RPMI7951 (cell line): ENCODE results near the gene AGPAT2. TPM values are rescaled to one million over a fixed set of nuclear protein-coding genes. Genes with fewer than 3 reads are reported as not detected.

Experiments used
- DNase-seq: peaks from one replicate; pipeline ENCODE4 v3.0.0-alpha.2; 2012; ENCODE audit warnings: low read depth
- total RNA-seq: library from RNA; depleted of rRNA; stranded (reverse); fragments of >200 nt; shearing (Covaris generic); gene quantifications from 2 replicates; pipeline ENCODE4 v1.2.3, GENCODE V29; 2014

The AGPAT2 gene
- total RNA-seq, 1 experiment from 2014 or later: 20.4 TPM

DNA sequence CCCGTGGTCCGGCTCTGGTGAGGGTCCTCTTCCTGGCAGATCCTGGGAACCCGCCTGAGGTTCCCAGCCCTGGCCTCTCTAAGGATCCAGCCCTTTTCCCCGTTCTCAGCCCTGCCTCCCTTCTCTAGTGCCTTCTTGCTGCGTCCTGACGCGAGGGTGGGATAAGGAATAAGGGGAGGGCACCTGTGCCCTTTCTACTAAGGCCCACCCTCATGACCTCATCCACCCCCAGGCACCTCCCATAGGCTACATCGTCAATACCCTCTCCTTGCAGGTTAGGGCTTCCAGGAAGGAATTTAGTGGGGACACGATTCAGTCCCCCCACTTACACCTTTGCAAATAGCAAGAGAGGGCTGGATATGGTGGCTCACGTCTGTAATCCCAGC, 14.4 kb upstream of the AGPAT2 start:
- no peak for DNase-seq

DNA sequence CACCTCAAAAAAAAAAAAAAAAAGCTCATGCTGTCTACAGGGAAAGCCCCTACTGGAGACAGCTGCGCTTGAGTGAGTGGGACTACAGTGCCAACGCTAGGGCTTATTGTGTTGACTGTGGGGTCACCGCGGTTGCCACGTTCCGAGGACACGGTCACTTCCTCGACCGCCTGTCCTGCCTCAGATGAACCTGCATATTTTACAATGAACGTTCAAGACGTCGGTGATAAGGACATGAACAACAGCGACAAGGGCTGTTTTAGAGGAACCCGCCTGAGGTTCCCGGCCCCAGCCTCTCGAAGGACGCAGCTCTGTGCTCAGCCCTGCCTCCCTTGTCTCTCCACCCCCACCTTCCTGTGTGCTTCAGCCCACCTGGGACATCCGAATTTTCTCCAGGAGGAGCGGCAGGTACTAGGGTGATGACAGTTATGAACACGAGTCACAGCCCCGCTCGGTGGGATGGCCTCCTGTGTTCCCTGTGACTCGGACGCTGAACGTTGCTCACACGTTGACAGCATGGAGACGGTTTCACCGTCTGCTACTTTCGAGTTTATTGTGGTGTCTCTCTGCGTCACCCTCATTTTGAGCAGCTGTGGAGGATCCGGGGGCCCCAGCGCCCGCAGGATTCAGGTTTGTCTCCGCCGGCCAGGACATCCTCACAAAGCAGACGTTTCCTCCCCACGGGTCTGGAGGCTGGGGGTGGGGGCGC, 13.9 kb upstream of the AGPAT2 start:
- DNase-seq: no peak

DNA sequence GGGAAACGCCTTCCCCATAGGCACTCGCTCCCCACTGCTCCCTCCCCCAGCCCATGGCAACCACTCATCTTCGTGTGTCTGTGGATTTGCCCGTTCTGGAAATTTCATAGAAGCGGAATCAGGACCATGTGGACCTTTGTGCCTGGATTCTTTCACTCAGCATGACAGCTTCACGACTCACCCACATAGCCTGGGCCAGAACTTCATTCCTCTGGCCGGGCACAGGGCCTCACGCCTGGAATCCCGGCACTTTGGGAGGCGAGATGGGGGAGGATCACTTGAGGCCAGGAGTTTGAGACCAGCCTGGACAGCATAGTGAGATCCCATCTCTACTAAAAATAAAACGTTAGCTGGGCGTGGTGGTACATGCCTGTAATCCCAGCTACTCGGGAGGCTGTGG, 13.0 kb upstream of the AGPAT2 start:
- DNase-seq: peak; percentile 32

DNA sequence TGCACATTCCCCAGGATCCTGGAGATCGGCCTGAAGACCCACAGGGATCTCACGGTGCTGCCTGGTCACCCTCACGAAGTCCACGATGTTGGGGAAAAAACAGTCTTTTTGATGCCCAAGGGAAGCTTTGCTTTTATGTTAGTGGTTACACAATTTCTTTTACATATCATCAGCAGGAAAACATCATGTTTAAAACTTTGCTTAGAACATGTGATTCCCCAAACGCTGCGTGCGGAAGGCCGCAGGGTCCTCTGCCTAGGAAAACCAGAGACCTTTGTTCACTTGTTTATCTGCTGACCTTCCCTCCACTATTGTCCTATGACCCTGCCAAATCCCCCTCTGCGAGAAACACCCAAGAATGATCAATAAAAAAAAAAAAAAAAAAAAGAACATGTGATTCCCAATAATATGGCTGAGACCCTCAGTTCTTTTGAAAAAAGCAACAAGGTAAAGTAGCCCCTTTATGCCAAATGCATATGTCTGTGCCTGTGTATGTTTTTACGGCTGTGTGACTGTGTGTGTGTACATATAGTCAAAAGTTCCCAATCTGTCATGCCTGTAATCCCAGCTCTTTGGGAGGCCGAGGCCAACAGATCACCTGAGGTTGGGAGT, 11.5 kb upstream of the AGPAT2 start:
- no peak for DNase-seq

DNA sequence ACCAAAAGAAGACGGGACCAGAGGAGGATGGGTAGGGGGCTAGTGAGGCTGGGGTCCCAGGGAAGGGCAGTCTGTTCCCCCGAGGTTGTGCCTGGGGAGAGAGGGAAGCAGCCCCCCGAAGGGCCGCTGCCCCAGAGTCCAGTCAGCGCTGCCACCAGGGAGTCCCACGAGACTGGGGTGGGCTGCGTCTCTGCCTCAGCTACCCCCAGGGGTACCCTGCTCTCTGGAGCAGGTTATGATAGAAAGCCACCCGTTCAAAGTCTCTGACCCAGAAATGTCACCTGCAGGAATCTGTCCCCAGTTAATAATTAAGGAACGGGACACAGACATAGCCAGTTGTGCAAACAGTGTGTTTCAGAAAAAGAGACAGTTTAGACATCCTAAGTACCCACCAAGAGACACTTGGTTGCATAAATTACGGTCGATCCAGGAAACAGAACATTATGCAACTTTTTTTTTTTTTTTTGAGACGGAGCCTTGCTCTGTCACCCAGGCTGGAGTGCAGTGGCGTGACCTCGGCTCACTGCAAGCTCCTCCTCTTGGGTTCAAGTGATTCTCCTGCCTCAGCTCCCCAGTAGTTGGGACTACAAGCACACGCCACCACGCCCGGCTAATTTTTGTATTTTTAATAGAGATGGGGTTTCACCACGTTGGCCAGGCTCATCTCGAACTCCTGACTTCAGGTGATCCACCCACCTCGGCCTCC, 10.7 kb upstream of the AGPAT2 start:
- DNase-seq: no peak

DNA sequence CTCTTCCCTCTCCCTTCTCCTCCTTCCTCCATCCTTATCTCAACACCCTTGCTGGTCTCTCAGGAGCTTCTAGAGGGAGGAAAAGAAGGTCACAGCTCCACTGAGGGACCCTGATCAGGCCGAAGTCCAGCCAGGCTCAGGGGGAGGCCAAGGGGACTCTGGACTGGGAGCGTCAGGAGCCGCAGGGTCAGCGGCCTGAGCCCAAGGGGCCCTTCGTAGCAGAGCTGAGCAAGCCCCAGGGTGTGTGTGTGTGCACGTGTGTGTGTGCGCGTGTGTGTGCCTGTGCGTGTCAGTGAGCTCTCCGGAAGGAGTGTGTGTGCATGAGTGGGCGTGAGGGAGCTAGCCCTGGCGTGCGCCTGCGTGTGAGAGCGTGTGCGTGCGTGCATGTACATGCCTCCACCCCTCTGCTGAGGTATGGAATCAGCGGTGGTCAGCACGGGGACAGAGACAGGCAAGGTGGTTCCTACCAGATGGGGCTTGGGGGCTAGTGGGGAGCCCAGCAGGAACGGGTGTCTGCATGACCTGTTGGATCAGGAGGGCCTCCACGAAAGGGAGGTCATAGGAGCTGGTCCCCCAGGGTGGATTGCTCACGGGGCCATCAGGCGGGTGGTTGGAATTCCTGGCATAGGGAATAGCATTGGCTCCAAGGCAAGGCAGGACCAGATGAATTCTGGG, 10.0 kb upstream of the AGPAT2 start:
- DNase-seq: peak; percentile 43

DNA sequence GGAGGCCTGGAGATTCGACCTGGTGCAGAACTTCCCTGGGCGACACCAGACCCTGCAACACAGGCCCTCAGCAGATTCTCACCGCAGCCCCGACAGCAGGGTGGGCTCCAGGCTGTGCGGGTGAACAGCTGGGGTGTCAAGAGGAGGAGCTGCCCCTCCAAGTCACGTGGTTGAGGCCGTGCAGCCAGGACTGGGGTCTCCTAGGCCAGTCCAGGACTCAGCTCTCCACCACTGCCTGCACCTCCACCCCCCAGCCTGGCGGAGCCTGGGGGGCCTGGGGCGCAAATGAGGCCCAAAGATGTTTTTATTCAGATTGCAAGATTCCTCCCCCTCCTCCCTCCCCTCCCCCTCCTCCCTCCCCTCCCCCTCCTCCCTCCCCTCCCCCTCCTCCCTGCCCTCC, 9.2 kb upstream of the AGPAT2 start:
- no peak for DNase-seq

DNA sequence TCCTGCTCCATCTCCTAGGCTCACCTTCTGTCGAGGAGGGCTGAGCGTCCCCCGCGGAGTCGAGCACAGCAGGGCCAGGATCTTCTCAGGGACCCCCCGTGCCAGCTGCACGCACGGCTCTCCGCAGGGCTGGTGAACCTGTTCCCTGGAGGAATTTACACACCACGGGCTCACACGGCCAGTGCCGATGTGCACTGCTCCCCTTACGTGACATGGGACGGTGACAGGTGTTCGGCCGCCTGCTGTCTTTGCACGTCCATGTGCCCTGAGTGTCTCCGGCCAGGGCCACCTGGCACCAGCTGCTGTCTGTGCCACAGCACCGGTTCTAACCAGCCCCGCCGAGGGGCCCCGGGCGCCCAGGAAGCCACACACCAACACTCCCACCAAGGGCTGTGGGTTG, 8.7 kb upstream of the AGPAT2 start:
- no peak for DNase-seq

DNA sequence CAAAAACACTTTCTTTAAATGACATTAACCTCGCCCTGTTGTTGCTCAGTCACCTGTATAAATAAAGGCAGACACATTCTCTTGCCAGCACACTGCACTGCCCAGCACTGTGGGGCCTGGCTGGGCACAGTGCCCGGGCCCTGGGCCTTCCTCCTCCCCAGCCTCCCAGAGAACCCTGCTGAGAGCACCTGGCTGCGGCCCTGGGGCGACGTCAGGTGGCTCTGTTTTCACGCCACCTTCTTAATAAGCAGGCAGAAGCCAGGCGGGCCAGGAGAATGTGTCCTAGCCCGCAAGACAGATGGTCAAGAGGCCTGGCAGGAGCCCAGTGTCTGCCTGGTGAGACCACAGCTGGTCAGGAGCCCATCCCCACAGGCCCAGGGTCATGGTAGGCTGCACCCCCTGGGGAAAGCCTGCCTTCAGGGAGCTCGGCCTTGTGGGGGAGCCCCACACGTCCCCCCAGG, 8.2 kb upstream of the AGPAT2 start:
- DNase-seq: no peak

DNA sequence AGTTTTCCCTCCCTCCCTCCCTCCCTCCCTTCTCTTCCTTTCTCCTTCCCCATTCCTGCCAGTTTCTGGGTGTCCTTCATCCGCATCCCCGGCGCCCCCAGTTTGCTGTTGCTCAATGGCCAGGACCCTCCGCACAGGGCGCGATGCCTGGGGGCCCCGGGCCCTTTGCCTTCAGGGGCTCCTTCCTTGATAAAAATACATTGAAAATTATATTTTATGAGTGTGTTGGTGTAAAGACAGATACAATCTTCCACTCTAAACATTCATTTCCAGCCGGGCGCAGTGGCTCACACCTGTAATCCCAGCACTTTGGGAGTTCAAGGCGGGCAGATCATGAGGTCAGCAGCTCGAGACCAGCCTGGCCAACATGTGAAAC, 7.6 kb upstream of the AGPAT2 start:
- no peak for DNase-seq

DNA sequence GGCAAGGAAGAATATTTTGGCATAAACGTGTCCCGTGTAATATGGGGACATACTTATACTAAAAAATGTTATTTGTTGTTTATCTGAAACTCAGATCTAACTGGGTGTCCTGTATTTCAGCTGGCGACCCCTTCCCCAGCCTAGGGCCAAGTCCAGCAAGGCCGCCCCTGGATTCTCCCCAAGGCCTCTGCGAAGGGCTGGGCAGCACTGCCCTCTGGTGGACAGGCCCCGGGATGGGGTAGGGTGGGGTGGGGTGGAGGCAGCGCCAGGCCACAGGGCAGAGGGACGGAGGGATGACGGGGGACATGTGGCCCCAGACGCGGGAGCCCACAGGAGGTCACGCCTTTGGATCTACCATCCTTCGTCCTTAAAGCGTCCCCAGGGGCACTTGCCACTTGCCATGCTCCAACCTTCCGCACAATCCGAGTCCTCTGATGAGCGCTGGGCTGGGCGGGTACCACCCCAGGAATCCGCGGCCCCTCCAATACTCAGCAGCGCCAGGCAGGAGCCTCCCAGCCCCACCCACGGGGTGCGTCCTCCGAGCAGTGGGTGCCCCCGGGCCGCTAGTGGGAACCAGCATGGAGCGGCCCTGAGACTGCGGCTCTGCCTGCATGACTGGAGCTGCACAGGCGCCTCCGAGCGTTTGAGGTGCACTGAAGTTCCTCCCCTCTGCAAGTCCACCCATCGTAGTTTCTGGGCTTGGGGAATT, 7.1 kb upstream of the AGPAT2 start:
- no peak for DNase-seq

DNA sequence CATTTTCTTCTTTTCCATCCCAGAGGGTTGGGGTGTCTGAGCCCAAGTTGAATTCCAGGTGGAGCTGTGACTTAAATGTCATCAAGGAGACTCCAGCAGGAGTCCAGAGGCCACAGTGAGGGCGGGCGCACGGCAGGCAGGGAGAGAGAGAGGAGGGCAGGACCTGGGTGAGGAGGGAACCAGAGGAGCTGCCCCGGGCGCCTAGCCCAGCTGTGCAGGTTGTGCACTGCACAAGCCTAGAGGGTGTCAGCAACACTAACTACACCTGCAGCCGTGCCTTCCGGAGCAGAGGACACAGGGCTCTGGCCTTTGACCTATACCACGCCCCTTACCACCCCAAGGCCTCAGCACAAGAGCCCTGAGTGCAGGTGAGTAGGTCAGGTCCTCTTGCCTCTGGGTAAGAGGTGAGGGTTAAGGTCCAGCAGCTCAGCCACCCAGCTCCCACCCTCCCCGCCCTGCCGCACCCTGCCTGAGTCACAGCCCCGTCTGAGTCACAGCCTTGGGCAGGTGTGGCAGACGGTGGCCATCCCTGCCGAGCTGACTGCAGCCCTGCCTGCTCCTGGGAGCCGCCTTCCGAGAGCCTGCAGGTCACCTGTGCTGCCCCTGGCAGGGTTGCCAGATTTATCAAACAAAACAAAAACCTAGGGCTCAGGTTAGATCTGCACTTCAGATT, 6.4 kb upstream of the AGPAT2 start:
- DNase-seq: peak; percentile 30

DNA sequence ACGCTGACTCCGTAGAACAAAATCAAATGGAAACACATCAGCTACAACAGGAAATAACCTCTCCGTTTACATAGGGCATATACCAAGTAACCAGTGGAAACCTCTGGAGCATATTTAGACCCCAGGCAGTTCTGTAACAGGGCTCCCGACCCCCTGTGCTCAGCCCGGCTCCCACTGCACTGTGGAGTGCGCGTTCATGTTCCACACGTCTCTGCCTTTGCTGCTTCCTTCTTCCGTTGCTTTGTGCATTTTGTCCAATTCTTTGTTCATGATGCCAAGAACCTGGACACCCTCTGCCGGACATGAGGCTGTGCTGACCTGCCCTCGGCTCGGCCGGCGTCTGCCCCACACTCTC, 5.9 kb upstream of the AGPAT2 start:
- no peak for DNase-seq

DNA sequence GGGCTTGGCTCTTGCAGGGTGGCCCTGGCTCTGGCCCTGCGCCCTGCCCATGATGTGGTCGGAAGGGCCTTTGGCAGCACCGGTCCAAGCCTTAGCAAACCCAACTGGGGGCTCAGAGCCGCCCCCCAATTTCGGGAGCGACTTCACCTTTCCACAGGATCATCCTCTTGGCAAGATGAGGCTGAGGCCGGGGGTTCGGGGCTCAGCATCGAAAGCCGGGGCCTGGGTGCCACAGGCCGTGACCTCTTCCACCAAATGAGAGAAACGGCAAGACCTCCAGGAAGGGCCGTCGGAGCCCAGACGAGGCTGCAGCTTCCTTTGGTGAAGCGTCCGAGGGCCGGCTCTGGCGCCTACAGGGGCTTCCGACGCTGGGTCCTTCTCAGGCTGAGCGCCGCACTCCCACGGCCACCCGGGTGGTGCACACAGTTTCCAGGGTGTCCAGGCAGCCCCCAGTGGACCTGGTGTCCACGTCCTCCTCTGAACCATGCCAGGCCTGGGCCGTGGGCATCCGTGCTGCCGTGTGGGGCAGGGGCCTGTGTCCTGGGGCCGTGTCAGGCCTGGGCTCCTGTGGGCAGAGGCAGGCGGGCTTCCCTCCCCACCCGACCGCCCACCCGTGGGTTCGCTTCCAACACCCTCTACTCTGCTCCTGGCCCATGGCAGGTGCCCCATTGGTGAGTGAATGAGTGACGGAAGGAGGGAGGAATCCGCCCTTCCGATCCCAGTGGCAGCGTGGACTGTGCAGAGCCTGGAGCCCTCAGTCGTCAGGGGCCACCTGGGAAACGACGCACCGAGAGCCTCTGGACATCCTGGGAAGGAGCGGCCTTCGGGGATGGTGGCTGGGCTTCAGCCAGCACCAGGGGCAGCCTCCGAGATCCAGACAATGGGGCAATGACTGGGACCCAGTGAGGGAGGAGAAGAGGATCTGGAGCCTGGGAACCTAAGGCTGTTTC, 5.2 kb upstream of the AGPAT2 start:
- no peak for DNase-seq

DNA sequence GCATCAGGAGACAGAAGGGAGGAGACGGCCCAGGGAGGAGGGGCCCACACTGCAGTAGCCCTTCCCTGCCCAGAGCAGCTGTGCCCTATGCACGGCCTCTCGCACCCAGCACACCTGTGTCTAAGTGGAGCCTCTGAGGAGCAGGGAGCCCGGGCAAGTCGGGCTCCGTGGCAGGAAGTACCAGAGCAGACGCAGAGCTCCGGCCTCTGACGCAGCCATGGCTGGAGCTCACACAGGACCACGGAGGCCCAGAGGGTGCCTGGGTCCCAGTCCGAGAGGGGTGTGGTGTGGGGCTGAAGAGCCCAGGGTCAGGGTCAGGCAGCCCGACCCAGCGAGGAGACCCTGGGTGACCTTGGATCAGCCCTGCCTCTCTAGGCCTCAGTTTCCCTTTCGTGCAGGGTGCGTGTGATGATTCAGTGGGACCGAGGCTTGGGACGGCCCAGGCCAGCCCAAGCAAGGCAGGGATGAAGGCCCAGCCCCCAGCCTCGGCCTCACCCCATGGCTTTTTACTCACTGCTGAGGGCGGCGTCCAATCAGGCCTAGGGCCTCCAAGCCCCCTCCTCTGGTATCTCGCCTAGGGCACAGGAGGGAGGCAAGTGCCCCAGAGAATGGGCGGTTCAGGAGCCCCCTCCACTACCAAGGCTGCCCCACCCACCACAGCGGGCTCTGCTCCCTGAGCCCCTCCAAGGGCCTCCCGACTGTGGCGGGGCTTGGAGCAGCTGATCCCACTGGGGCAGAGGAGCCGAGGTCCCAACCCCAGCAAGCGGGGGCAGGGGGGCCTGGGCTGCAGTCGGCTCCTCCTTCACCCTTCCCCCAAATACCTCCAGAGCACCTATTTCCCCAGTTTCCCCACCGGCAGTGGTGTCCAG, 4.3 kb upstream of the AGPAT2 start:
- no peak for DNase-seq

DNA sequence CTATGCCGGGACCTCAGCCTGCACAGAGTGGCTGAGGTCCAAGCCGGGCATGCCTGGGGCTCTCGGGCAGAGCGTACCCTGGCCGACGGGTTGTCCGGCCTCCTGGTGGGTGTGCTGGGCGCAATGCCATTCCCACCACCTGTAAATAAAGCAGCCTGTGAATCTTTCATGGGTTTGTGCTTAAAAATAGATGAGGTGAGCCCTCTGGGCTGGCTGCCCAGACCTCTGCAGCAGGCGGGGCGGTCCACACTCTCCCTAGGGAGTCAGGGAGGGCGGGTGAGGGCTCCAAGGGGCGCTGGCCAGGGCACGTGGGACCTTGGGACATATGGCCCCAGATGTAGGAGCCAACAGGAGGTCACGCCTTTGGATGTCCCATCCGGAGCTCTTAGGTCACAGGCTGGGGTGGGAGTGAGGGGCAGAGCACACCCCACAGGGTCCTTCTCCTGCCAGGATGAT, 3.6 kb upstream of the AGPAT2 start:
- no peak for DNase-seq

DNA sequence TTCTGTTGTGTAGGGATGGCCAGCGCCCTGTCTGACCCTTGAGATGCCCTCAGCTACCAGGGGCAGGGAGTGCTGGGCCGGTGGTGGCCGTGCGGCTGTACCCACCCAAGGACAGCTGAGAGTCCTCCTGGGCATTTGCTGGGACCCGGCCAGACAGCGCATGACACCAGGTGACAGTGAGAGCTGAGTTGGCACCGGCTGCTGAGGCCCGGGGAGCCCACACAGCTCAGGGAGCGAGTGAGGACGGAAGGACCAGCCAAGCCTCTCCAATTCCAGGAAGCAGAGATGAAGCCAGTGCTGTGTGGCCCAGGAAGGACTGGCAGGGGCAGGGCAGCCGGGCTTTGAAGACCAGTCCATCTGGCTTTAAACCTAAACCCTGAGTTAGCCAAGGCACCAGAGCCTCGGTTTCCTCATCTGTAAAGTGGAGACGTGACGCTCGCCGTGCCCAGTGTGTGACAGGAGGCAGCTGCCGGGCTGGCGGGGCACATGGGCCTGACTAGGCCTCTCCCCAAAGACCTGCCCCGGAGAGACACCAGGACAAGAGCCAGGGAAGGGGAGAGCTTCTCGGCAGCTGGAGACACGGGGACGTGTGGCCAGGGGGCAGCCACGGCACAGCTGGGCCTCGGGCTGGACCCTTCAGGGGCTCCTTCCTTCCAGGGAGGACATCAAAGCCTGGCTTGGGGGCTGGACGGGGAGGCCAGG, 3.0 kb upstream of the AGPAT2 start:
- DNase-seq: no peak

DNA sequence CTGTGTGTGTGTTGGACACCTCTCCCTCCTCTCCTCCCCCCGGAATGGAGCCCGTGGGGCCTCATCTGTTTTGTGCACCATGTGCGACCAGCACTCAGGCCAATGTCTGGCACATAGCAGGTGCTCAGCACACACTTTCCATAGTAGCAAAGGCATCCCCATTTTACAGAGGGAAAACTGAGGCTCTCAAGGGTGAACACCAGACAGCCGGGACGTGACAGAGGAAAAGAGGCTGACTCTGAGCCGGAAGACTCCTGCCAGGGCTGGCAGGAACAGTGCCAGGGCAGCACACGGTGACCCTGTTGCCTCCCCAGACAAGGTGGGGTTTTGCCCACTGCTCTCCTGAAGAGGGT, 1.8 kb upstream of the AGPAT2 start:
- no peak for DNase-seq
